ENCODE measurements around the gene PIH1D1. TPM values are rescaled to one million over a fixed set of nuclear protein-coding genes. Genes with fewer than 3 reads are reported as not detected.
A peak's percentile ranks its signal among the peaks of the same experiment; 100 is the strongest.

The PIH1D1 gene
- total and polyA plus RNA-seq, 2 of the 13 experiments (the other 11 are each of a cell fraction or from before 2014, with no cell fraction given): 110 to 137 TPM

- H3K4me3 ChIP-seq (replicated peaks in 1 of 3; ENCODE audit: insufficient read depth in 1 of 3, low read depth in 2 of 3, low read length in 3 of 3): peak within 1 kb of the TSS; percentile 67 to 98 (median 93)
- H3K27ac ChIP-seq (ENCODE audit: extremely low read length, insufficient read depth, low read length): peak within 1 kb of the TSS; percentile 99
- peaks cover 6 to 12% of the 10 kb centered on the region in 2 experiments; a peak in 3 of 5 replicates for H3K36me3 ChIP-seq (replicated peaks in 1 of 2; ENCODE audit: control insufficient read depth in 1 of 2, insufficient read depth in 2 of 2, low read length in 2 of 2)
- peak within 1 kb of the TSS; percentile 99 for H3K9ac ChIP-seq (ENCODE audit: insufficient read depth, low read depth, low read length)
- H3K27me3 ChIP-seq (ENCODE audit: control insufficient read depth in 1 of 2, insufficient read depth in 2 of 2, low read length in 2 of 2): no peaks in the 10 kb centered on the region; a peak in 1 of 5 replicates
- H3K79me2 ChIP-seq (ENCODE audit: insufficient read depth, low read length): peaks cover 29% of the 10 kb centered on the region
- FAIRE-seq (peak; percentile 79), ATAC-seq (peak; percentile 92), DNase-seq (ENCODE audit: low spot score) (peak; percentile 95)
- peak within 1 kb of the TSS; percentile 95 for H3K4me2 ChIP-seq (ENCODE audit: low read depth, low read length)
- in situ Hi-C loops (cut with HindIII; ENCODE audit: extremely low pct_ligation_motif_present, low pct_unique_long_range_greater_than_20kb): no loop called here
- WGBS (ENCODE audit: low lambda C conversion rate): under 1% methylated on average over 24 of the region's 66 CpGs
- H4K20me1 ChIP-seq (ENCODE audit: insufficient read depth, low read length): no peaks in the 10 kb centered on the region
- peaks cover 29% of the 10 kb centered on the region for H3K4me1 ChIP-seq (ENCODE audit: insufficient read depth, low read length)
- POLR2A ChIA-PET: interaction anchor here (0.6 to 3.4 kb wide), 26 partner anchors 8 to 489 kb away, joined by 3 to 34 read pairs (median 6); partner anchors contain the start of genes FCGRT, FLT3LG, LIN7B and RPS11
- H3K9me3 ChIP-seq (ENCODE audit: low read length): no peaks in the 10 kb centered on the region
- BruUV-seq (replicated peaks): no TSS peak
- CTCF ChIA-PET (ENCODE audit: low intra/inter-chr PET ratio, low total read pairs): no interaction called here
- H2AFZ ChIP-seq (ENCODE audit: low read length): no peak within 1 kb of the TSS
- intact Hi-C loops (cut with micrococcal nuclease; ENCODE audit: unreplicated experiment): no loop called here
- 0 out of 2 replicates have a peak, but pooled peaks have one; percentile 52 for TF ChIP-seq KDM5A (IDR thresholded peaks at IDR 0.05; ENCODE audit: borderline replicate concordance, low read length)
- no peak for TF ChIP-seq ZNF503 (CRISPR knock-in tag; IDR thresholded peaks at IDR 0.05)
- TF ChIP-seq SMARCC2 (IDR thresholded peaks at IDR 0.05): no peak
- 0 out of 2 replicates have a peak, but pooled peaks have one; percentile 36 for TF ChIP-seq THAP8 (CRISPR knock-in tag; IDR thresholded peaks at IDR 0.05; ENCODE audit: borderline replicate concordance)
- no peak for TF ChIP-seq JDP2 (CRISPR knock-in tag; IDR thresholded peaks at IDR 0.05; ENCODE audit: borderline replicate concordance)
- peak; percentile 61; the same call in 1 of the 2 replicates for TF ChIP-seq ZNF788 (CRISPR knock-in tag; IDR thresholded peaks at IDR 0.05; ENCODE audit: borderline replicate concordance)
- peak; percentile 59 for TF ChIP-seq ZGPAT (CRISPR knock-in tag; IDR thresholded peaks at IDR 0.05)
- no peak for TF ChIP-seq ZNF597 (CRISPR knock-in tag; IDR thresholded peaks at IDR 0.05)
- TF ChIP-seq BATF2 (CRISPR knock-in tag; IDR thresholded peaks at IDR 0.05): 0 out of 2 replicates have a peak, but pooled peaks have one; percentile 48
- TF ChIP-seq ZNF326 (CRISPR knock-in tag; IDR thresholded peaks at IDR 0.05; ENCODE audit: borderline replicate concordance): no peak
- TF ChIP-seq NFKB2 (CRISPR knock-in tag; IDR thresholded peaks at IDR 0.05; ENCODE audit: borderline replicate concordance): peak; percentile 67; the same call in 1 of the 2 replicates
- TF ChIP-seq FOXK1 (CRISPR knock-in tag; IDR thresholded peaks at IDR 0.05; ENCODE audit: borderline replicate concordance, low read depth): peak; percentile 29
- no peak for TF ChIP-seq ZNF670 (CRISPR knock-in tag; IDR thresholded peaks at IDR 0.05; ENCODE audit: borderline replicate concordance)
- TF ChIP-seq GABPB1 (CRISPR knock-in tag; IDR thresholded peaks at IDR 0.05): peak; percentile 87
- peak; percentile 39; the same call in 1 of the 2 replicates for TF ChIP-seq BHLHE40 (IDR thresholded peaks at IDR 0.05; ENCODE audit: low read length)
These were observed 1.6 kb upstream of the PIH1D1 start, which contains the start of gene ALDH16A1 for GRCh38 chr19:49453013-49453756. Gene ALDH16A1 (plus strand): TSS chr19:49453225. CDS start chr19:49453332, 107 bp downstream.
